ENCODE measurements around the gene RPS2.

Gene RPS2

GRCh38 chr16:1917665-1918350 is 46.8 kb downstream of the RPS2 start:
- no peak for DNase-seq

GRCh38 chr16:1917056-1917664 is 47.5 kb downstream of the RPS2 start:
- DNase-seq = no peak

- no peak for DNase-seq
Observed at GRCh38 chr16:1916640-1916990, 48.0 kb downstream of the RPS2 start.

GRCh38 chr16:1915732-1916639 is 48.6 kb downstream of the RPS2 start:
- no peak for DNase-seq

GRCh38 chr16:1914988-1915387 is 49.6 kb downstream of the RPS2 start:
- no peak for DNase-seq

- DNase-seq = no peak
Observed at GRCh38 chr16:1914084-1914608, 50.5 kb downstream of the RPS2 start.

- DNase-seq = no peak
Observed at GRCh38 chr16:1913327-1914083, 51.1 kb downstream of the RPS2 start.

GRCh38 chr16:1912215-1912543 is 52.4 kb downstream of the RPS2 start:
- DNase-seq = no peak
